OCI-LY7 (cell line): ENCODE measurements around the gene KCTD3. TPM values are rescaled to one million over a fixed set of nuclear protein-coding genes. Genes with fewer than 3 reads are reported as not detected.

ENCODE experiments used
- BruUV-seq: library from RNA; stranded (reverse); fragments of 400-500 nt; replicated peaks from 2 replicates; lab custom pipeline; 2021; lab: Mats Ljungman, UMichigan
- CTCF ChIA-PET: fragments of 300-600 bp; sonication (Branson Sonifier 250); formaldehyde crosslinking; loops from one replicate; lab custom pipeline; 2022; ENCODE audit warnings: antibody characterized with exemption; ENCODE audit not compliant: unreplicated experiment; lab: Charles Lee
- POLR2A ChIA-PET: fragments of 300-600 bp; sonication (Branson Sonifier 250); formaldehyde crosslinking; loops from one replicate; lab custom pipeline; 2022; ENCODE audit warnings: antibody characterized with exemption; lab: Charles Lee
- DNase-seq: peaks from one replicate; pipeline ENCODE4 v3.0.0-alpha.2; 2015; ENCODE audit warnings: low spot score
- H2AFZ ChIP-seq: fragments of 200-600 bp; sonication (generic), shearing (Covaris generic); 2 replicates; pipeline ENCODE4 v1.6.1; 2014; ENCODE audit warnings: mild to moderate bottlenecking, antibody characterized with exemption, low read length, moderate library complexity
- H3K27ac ChIP-seq: fragments of 200-600 bp; sonication (generic); 2 replicates; pipeline ENCODE4 v1.5.1; 2014; ENCODE audit warnings: mixed run types, low read depth, mild to moderate bottlenecking, moderate library complexity, low read length, inconsistent platforms; ENCODE audit not compliant: poor library complexity, severe bottlenecking
- H3K36me3 ChIP-seq: fragments of 200-600 bp; sonication (generic); 2 replicates; pipeline ENCODE4 v1.6.1; 2014; ENCODE audit warnings: mild to moderate bottlenecking, antibody characterized with exemption, low read length, moderate library complexity, mixed read lengths; ENCODE audit not compliant: insufficient read depth
- H3K4me1 ChIP-seq: fragments of 200-600 bp; sonication (generic); 2 replicates; pipeline ENCODE4 v1.5.1; 2014; ENCODE audit warnings: mild to moderate bottlenecking, low read length; ENCODE audit not compliant: insufficient read depth, poor library complexity, severe bottlenecking
- H3K4me2 ChIP-seq: fragments of 200-600 bp; sonication (generic); 2 replicates; pipeline ENCODE4 v1.6.1; 2014; ENCODE audit warnings: mild to moderate bottlenecking, low read length
- H3K4me3 ChIP-seq: fragments of 200-600 bp; sonication (generic); 2 replicates; pipeline ENCODE4 v1.5.1; 2014; ENCODE audit warnings: mild to moderate bottlenecking, low read depth, low read length; ENCODE audit not compliant: poor library complexity, severe bottlenecking
- H3K79me2 ChIP-seq: fragments of 200-600 bp; sonication (generic); 2 replicates; pipeline ENCODE4 v1.6.1; 2016; ENCODE audit warnings: low read depth, mild to moderate bottlenecking, low read length, moderate library complexity, mixed read lengths; ENCODE audit not compliant: insufficient read depth
- H3K9me2 ChIP-seq: fragments of 200-600 bp; sonication (generic); 2 replicates; pipeline ENCODE4 v1.6.1; 2016; ENCODE audit warnings: mild to moderate bottlenecking, low read length, mixed read lengths; ENCODE audit not compliant: insufficient read depth
- H3K9me3 ChIP-seq: fragments of 200-600 bp; sonication (generic); 2 replicates; pipeline ENCODE4 v1.6.1; 2014; ENCODE audit warnings: mild to moderate bottlenecking, mixed run types, low read length, mixed read lengths
- H4K20me1 ChIP-seq: fragments of 200-600 bp; sonication (generic); 2 replicates; pipeline ENCODE4 v1.6.1; 2014; ENCODE audit warnings: mild to moderate bottlenecking, antibody characterized with exemption, low read length, moderate library complexity, mixed read lengths; ENCODE audit not compliant: insufficient read depth
- CTCF ChIP-seq: fragments of 200-600 bp; sonication (generic); conservative IDR thresholded peaks from 2 replicates; pipeline ENCODE4 v1.5.1; 2014; ENCODE audit warnings: mild to moderate bottlenecking, antibody characterized with exemption, low read length, moderate library complexity, mixed read lengths
- EZH2phosphoT487 ChIP-seq: fragments of 200-600 bp; sonication (generic); IDR thresholded peaks from 2 replicates; pipeline ENCODE4 v1.6.1; 2018; ENCODE audit warnings: low read depth, borderline replicate concordance, mild to moderate bottlenecking, mixed run types, antibody characterized with exemption, low read length, moderate library complexity, mixed read lengths
- intact Hi-C: fragments of 100-400 bp; cut with micrococcal nuclease; formaldehyde crosslinking; loops from one replicate; pipeline ENCODE4 v1.10.0; 2022; ENCODE audit not compliant: unreplicated experiment
- total RNA-seq, 2 experiments: library from RNA; depleted of rRNA in 1 of 2; stranded (reverse); fragments of >200 nt in 1 of 2; shearing (Covaris generic) in 1 of 2; gene quantifications; 2 replicates each; pipeline ENCODE4 v1.2.3, GENCODE V29; 2014 to 2022

The KCTD3 gene
- total RNA-seq, 2 experiments from 2014 or later: 0.13 to 3.4 TPM

GRCh38 chr1:215637041-215637573 lies 70.0 kb downstream of the KCTD3 start:
- Histone ChIP-seq H3K79me2 (no peaks in the 10 kb centered on the region), H4K20me1 (no peaks in the 10 kb centered on the region), H3K27ac (no peak overlapping the region), H3K36me3 (no peaks in the 10 kb centered on the region), H3K9me3 (no peaks in the 10 kb centered on the region), H3K9me2 (no peaks in the 10 kb centered on the region), H3K4me1 (no peaks in the 10 kb centered on the region), H2AFZ (no peak overlapping the region), H3K4me3 (no peak overlapping the region), H3K4me2 (no peak overlapping the region)
- no TSS peak for BruUV-seq
- no peak for DNase-seq
- ChIA-PET CTCF (no interaction called here), POLR2A (no interaction called here)
- intact Hi-C loops: no loop called here
- TF ChIP-seq CTCF (no peak), EZH2phosphoT487 (no peak)

DNA sequence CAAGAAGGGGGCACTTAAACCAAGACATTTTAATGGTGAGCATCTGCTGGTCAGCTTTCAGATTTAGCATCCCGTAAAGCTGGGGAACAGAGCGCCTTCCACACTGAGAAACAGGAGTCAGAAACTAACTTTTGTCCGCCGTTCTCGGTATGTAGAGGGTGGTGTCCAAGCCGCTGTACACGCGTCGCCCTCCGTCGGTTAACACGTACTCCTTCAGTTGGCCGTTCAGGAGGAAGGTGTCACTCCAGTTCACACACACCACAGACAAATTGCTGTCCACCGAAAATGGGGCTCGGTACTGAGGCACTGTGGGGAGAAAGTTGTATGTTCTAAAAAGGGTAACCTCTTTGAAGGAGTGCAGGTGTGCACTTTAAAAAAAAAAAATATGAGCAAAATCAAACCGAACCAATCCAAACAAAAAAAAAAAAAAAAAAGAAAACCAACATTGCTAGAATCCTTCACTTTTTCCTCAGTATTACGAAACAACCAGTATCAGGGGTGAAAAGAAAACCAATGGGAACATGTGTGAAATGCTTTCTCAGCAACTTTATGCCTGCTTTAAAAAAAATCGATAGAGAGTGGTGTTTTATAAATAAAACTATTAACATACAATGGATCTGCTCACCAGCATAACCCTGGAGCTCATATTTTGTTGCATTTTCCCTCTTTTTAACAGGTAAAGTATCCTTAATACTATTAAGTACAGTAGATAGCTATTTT lies 73.5 kb downstream of the KCTD3 start:
- no peaks in the 10 kb centered on the region for H3K36me3 ChIP-seq
- H2AFZ ChIP-seq: no peak overlapping the region
- no peak overlapping the region for H3K4me3 ChIP-seq
- TF ChIP-seq CTCF (no peak), EZH2phosphoT487 (no peak)
- intact Hi-C loops: no loop called here
- no peaks in the 10 kb centered on the region for H3K79me2 ChIP-seq
- H3K4me2 ChIP-seq: no peak overlapping the region
- no peaks in the 10 kb centered on the region for H4K20me1 ChIP-seq
- CTCF ChIA-PET: no interaction called here
- POLR2A ChIA-PET: no interaction called here
- DNase-seq: no peak
- no TSS peak for BruUV-seq
- no peaks in the 10 kb centered on the region for H3K9me2 ChIP-seq
- H3K4me1 ChIP-seq: no peaks in the 10 kb centered on the region
- H3K9me3 ChIP-seq: no peaks in the 10 kb centered on the region
- H3K27ac ChIP-seq: no peak overlapping the region

DNA sequence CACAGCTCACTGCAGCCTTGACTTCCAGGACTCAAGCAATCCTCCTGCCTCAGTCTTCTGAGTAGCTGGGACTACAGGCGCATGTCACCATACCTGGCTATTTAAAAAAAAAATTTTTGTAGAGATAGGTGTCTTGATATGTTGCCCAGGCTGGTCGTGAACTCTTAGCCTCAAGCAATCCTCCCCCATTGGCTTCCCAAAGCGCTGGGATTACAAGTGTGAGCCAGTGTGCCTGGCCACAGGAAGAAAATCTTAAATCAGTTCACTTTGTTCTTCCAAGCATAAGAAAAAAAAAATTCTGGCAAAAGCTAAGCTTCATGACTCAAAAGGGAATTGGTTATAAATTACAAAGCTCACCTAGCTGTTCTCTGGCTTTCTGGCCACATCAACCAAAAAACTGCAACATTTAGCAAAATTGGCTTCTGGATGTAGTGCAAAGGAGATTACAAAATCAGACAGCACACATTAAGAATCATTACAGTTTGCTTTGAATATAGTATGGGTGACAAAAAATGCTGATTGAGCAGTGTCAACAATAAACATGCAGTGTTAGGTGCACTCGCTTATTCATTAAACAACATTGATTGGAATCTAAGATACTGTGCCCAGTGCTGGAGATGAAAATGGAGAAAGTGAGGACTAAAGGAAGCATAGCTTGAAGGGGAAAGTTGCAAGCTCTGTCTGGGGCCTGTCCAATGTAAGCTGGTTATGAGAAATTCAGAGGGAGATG lies 76.7 kb downstream of the KCTD3 start:
- Histone ChIP-seq H3K27ac (no peak overlapping the region), H3K9me3 (no peaks in the 10 kb centered on the region), H2AFZ (no peak overlapping the region), H3K4me1 (no peaks in the 10 kb centered on the region), H3K9me2 (no peaks in the 10 kb centered on the region), H3K4me2 (no peak overlapping the region), H4K20me1 (no peaks in the 10 kb centered on the region), H3K36me3 (no peaks in the 10 kb centered on the region), H3K79me2 (no peaks in the 10 kb centered on the region), H3K4me3 (no peak overlapping the region)
- ChIA-PET POLR2A (no interaction called here), CTCF (no interaction called here)
- BruUV-seq: no TSS peak
- no peak for DNase-seq
- TF ChIP-seq CTCF (no peak), EZH2phosphoT487 (no peak)
- intact Hi-C loops: no loop called here
